ENCODE results near the gene OPN4. TPM values are rescaled to one million over a fixed set of nuclear protein-coding genes. Genes with fewer than 3 reads are reported as not detected.

OPN4 gene
- total and polyA plus RNA-seq, 2 of the 8 experiments (the other 6 are each of a cell fraction or from before 2014, with no cell fraction given), result not detected

DNA sequence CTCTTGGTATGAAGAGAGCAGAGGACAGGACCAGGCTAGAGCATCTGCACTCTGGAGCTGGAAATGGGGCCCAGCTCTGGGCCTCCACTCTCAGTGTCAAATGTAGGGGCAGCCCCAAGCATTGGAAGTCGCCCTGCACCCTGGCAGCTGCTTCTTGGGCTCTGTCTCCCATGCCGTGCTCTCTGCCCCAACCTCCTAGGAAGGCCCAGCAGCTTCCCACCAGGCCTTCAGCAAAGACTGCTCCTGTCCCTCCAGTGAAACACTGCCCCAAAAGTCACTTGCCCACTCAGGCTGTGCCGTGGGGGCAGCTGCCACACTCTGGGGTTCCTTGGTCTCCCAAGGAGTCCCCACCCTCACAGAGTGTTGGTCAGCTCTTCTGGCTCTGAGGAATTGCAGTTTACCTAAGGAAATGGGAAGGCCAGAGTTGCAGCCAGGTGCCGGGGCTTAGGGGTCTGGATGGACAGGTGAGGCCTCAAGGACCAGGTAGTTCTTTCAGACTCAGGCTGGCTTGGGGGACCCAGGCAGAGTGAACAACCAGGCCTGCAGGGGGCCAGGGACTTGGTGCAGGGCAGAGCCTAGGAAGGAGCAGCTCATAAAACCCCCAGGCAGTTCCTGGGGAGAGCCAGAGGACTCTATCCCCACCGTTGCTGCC, 9.4 kb upstream of the OPN4 start:
- Histone ChIP-seq H4K20me1 (replicated peaks in 1 of 2; ENCODE audit: control insufficient read depth in 1 of 2, insufficient read depth in 2 of 2, low read length in 2 of 2) (no peaks in the 10 kb centered on the region), H3K23me2 (ENCODE audit: low read depth, low read length) (no peaks in the 10 kb centered on the region), H3K23ac (ENCODE audit: insufficient read length) (no peak overlapping the region), H3K36me3 (ENCODE audit: control insufficient read depth in 2 of 4, insufficient read depth in 4 of 4, low read length in 3 of 4) (no peaks in the 10 kb centered on the region), H3K4me1 (replicated peaks in 1 of 4; ENCODE audit: control insufficient read depth in 3 of 4, insufficient read depth in 4 of 4, low read length in 3 of 4) (no peaks in the 10 kb centered on the region), H2BK120ac (replicated peaks; ENCODE audit: low read depth, low read length) (no peak overlapping the region), H2BK12ac (ENCODE audit: low read depth, low read length) (no peak overlapping the region), H2AFZ (ENCODE audit: low read length) (no peak overlapping the region), H3K79me2 (ENCODE audit: control insufficient read depth in 1 of 2, insufficient read depth in 2 of 2, low read length in 2 of 2) (no peaks in the 10 kb centered on the region), H3K56ac (replicated peaks; ENCODE audit: insufficient read length, low read depth, low read length) (no peak overlapping the region), H3K18ac (ENCODE audit: extremely low read depth, low read length) (no peak overlapping the region; the same call in 1 of the 2 replicates), H3K4me3 (ENCODE audit: extremely low read depth in 1 of 4, insufficient read depth in 2 of 4, low read depth in 3 of 4, low read length in 4 of 4) (no peak overlapping the region), H3K4ac (replicated peaks; ENCODE audit: insufficient read length, low read depth, low read length) (no peak overlapping the region), H3K27me3 (replicated peaks in 1 of 4; ENCODE audit: control insufficient read depth in 3 of 4, extremely low read depth in 1 of 4, insufficient read depth in 3 of 4, low read length in 3 of 4) (0 out of 7 replicates have a peak, but pooled peaks cover 0 to 2% (median 0%) of the 10 kb centered on the region in 4 experiments), H2BK5ac (ENCODE audit: low read depth, low read length) (no peak overlapping the region), H2BK15ac (ENCODE audit: low read length) (no peak overlapping the region), H3K14ac (ENCODE audit: insufficient read length) (no peak overlapping the region), H3K79me1 (ENCODE audit: low read depth, low read length) (no peaks in the 10 kb centered on the region), H4K5ac (ENCODE audit: insufficient read length, low read depth, low read length) (no peak overlapping the region), H3K4me2 (ENCODE audit: insufficient read depth in 1 of 2, low read depth in 2 of 2, low read length in 2 of 2) (no peak overlapping the region), H4K8ac (ENCODE audit: extremely low read depth, insufficient read depth, low read length) (no peak overlapping the region), H4K91ac (replicated peaks; ENCODE audit: insufficient read length, low read length) (no peak overlapping the region), H3K9ac (replicated peaks in 1 of 4; ENCODE audit: extremely low read depth in 1 of 4, low read depth in 3 of 4, low read length in 3 of 4) (no peak overlapping the region), H2BK20ac (ENCODE audit: low read length) (no peak overlapping the region), H2AK5ac (ENCODE audit: low read depth, low read length) (no peak overlapping the region), H3K27ac (ENCODE audit: low read depth, low read length) (no peak overlapping the region), H3K9me3 (ENCODE audit: insufficient read depth in 2 of 2, low read depth in 1 of 2, low read length in 1 of 2) (no peaks in the 10 kb centered on the region)
- DNase-seq (ENCODE audit: low read depth in 1 of 2, low spot score in 2 of 2), result peak in 1 of 2 experiments; percentile 42
- CTCF ChIA-PET (ENCODE audit: partially characterized antibody), result interaction anchor here (0.9 to 6.3 kb wide), 19 partner anchors 8 to 296 kb away, joined by 3 to 57 read pairs (median 4); partner anchors contain the start of gene OPN4
- WGBS, 2 experiments (ENCODE audit: extremely low coverage in 1 of 2, insufficient coverage in 1 of 2, insufficient read length in 1 of 2, insufficient replicate concordance in 2 of 2, low coverage in 1 of 2, low lambda C conversion rate in 2 of 2, missing lambda C conversion rate in 1 of 2), result 78% methylated on average over 5 of the region's 5 CpGs; no CpG with 5 or more reads in 1 of the 2 experiments
- POLR2A ChIA-PET (ENCODE audit: partially characterized antibody), result no interaction called here
- FAIRE-seq, result no peak
- TF ChIP-seq CEBPB (IDR thresholded peaks at IDR 0.05; ENCODE audit: low read depth, low read length) (no peak), GTF2F1 (IDR thresholded peaks at IDR 0.05; ENCODE audit: borderline replicate concordance, low read depth, low read length) (no peak)
- TF ChIP-seq, protein P1, sequence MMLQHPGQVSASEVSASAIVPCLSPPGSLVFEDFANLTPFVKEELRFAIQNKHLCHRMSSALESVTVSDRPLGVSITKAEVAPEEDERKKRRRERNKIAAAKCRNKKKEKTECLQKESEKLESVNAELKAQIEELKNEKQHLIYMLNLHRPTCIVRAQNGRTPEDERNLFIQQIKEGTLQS (IDR thresholded peaks at IDR 0.05; ENCODE audit: insufficient read depth, low read depth, low read length), result no peak

Measured in H1 (cell line).